Measurements from ENCODE around the gene C21orf58. TPM values are rescaled to one million over a fixed set of nuclear protein-coding genes. Genes with fewer than 3 reads are reported as not detected.

C21orf58 gene
- total RNA-seq, 3 donors from 2014 or later (not counting 1 experiment from before 2014, with no cell fraction given) = 4.0 to 8.9 (median 5.2) TPM

DNA sequence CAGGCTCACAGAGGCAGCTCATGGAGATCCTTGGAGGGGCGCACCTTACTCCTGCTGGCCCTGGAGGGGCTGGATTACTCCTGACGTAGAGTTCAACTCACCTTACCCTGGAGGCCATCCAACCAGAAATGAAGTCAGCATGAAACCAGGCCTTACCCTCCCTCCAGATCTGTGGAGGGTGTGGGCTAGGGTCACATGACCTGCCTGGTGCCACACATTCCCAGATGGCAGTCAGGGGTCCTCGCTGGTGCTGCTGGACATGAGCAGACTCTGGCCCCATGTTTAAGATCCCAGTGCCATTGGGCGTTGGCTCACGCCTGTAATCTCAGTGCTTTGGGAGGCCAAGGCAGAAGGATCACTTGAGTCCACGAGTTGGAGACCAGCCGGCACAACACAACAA is 4.5 kb downstream of the C21orf58 start:
- Histone ChIP-seq H3K27me3 (ENCODE audit: control insufficient read depth, insufficient read depth, low read length) (no peaks in the 10 kb centered on the region), H3K36me3 (ENCODE audit: control insufficient read depth, insufficient read depth, low read length) (no peaks in the 10 kb centered on the region), H3K27ac (ENCODE audit: low read length) (no peak overlapping the region), H3K9me3 (ENCODE audit: control insufficient read depth, insufficient read depth, low read length) (no peaks in the 10 kb centered on the region), H3K4me3 (ENCODE audit: low read length) (no peak overlapping the region), H3K4me1 (ENCODE audit: control insufficient read depth, insufficient read depth, low read length) (peaks cover 14% of the 10 kb centered on the region)
- Mint-ChIP-seq H3K27ac (no peak overlapping the region), H3K9me3 (no peaks in the 10 kb centered on the region), H3K4me3 (no peak overlapping the region), H3K4me1 (peaks cover 11 to 15% of the 10 kb centered on the region in 2 donors), H3K27me3 (ENCODE audit: low read depth in 2 of 2) (no peaks in the 10 kb centered on the region), H3K36me3 (no peaks in the 10 kb centered on the region)
- intact Hi-C loops (cut with micrococcal nuclease) = no loop called here
- ATAC-seq (no peak), DNase-seq (no peak)
- TF ChIP-seq, protein P1, sequence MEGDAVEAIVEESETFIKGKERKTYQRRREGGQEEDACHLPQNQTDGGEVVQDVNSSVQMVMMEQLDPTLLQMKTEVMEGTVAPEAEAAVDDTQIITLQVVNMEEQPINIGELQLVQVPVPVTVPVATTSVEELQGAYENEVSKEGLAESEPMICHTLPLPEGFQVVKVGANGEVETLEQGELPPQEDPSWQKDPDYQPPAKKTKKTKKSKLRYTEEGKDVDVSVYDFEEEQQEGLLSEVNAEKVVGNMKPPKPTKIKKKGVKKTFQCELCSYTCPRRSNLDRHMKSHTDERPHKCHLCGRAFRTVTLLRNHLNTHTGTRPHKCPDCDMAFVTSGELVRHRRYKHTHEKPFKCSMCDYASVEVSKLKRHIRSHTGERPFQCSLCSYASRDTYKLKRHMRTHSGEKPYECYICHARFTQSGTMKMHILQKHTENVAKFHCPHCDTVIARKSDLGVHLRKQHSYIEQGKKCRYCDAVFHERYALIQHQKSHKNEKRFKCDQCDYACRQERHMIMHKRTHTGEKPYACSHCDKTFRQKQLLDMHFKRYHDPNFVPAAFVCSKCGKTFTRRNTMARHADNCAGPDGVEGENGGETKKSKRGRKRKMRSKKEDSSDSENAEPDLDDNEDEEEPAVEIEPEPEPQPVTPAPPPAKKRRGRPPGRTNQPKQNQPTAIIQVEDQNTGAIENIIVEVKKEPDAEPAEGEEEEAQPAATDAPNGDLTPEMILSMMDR (IDR thresholded peaks at IDR 0.05) = no peak
- 93% methylated on average over 7 of the region's 7 CpGs for WGBS (ENCODE audit: insufficient coverage)

DNA sequence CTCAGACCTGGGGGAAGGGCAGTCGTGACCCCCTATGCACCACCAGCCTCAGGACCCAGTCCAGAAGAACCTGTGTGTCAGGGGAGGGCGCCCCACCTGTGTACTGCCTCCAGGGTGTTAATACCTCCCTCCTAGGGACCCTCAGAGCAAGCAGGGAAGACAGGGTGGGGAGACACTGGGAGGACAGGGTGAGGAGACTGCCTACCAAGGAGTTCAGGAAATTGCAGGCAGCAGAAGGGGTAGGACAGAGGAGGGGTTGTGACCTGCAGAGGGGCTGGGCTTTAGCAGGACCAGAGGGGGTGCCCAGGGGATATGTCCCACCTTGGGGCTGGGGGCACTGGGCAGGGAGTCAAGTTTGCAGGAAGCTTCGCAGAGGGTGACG is 5.2 kb downstream of the C21orf58 start:
- intact Hi-C loops (cut with micrococcal nuclease) = no loop called here
- Histone ChIP-seq H3K4me1 (ENCODE audit: control insufficient read depth, insufficient read depth, low read length) (peaks cover 13% of the 10 kb centered on the region), H3K27me3 (ENCODE audit: control insufficient read depth, insufficient read depth, low read length) (no peaks in the 10 kb centered on the region), H3K27ac (ENCODE audit: low read length) (no peak overlapping the region), H3K9me3 (ENCODE audit: control insufficient read depth, insufficient read depth, low read length) (no peaks in the 10 kb centered on the region), H3K4me3 (ENCODE audit: low read length) (no peak overlapping the region), H3K36me3 (ENCODE audit: control insufficient read depth, insufficient read depth, low read length) (no peaks in the 10 kb centered on the region)
- Mint-ChIP-seq H3K4me1 (peaks cover 6 to 15% of the 10 kb centered on the region in 2 donors), H3K4me3 (no peak overlapping the region), H3K36me3 (no peaks in the 10 kb centered on the region), H3K9me3 (no peaks in the 10 kb centered on the region), H3K27me3 (ENCODE audit: low read depth in 2 of 2) (no peaks in the 10 kb centered on the region), H3K27ac (no peak overlapping the region)
- ATAC-seq (no peak), DNase-seq (no peak)
- 94% methylated on average over 4 of the region's 4 CpGs for WGBS (ENCODE audit: insufficient coverage)
- TF ChIP-seq, protein P1 (IDR thresholded peaks at IDR 0.05) = no peak

DNA sequence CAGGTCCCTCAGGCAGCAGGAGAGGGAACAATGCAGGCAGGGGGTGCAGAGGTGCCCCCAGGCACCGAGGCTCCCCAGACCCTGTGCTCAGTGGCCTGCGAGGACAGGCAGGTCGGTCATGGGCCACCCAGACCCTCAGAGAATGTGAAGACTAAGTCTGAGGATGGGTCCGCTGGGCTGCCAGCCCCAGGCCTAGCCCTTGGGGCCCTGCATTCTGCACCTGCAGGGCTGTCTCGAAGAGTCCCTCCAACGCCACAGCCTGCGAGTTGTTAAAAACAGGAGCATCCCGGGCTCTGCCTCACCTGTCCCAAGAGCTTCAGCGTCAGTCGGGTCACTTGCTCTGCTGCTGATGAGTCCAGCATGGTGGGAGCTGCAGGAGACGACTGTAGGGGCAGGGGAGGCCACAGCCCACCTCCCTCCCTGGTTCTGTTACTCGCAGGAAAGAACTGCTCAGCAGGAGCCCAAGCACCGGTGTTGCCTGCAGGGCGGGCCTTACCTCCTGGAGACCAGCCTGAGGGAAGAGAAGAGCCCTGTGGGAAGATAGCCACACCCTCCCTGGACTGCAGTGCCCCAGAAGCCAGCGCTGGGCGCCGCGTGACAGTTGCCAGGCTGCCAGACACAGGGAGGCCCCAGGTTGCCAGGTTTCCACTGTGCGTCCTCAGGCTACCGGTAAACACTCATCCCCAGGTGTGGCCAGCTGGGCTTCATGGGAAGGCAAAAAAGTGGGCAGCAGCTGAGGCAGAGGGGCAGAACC is 5.8 kb downstream of the C21orf58 start:
- Mint-ChIP-seq H3K27ac (no peak overlapping the region), H3K36me3 (no peaks in the 10 kb centered on the region), H3K4me1 (peaks cover under 1 to 11% of the 10 kb centered on the region in 2 donors), H3K27me3 (ENCODE audit: low read depth in 2 of 2) (no peaks in the 10 kb centered on the region), H3K9me3 (no peaks in the 10 kb centered on the region), H3K4me3 (no peak overlapping the region)
- no peak for DNase-seq
- Histone ChIP-seq H3K27ac (ENCODE audit: low read length) (no peak overlapping the region), H3K9me3 (ENCODE audit: control insufficient read depth, insufficient read depth, low read length) (no peaks in the 10 kb centered on the region), H3K4me3 (ENCODE audit: low read length) (no peak overlapping the region), H3K36me3 (ENCODE audit: control insufficient read depth, insufficient read depth, low read length) (no peaks in the 10 kb centered on the region), H3K27me3 (ENCODE audit: control insufficient read depth, insufficient read depth, low read length) (no peaks in the 10 kb centered on the region), H3K4me1 (ENCODE audit: control insufficient read depth, insufficient read depth, low read length) (peaks cover 8% of the 10 kb centered on the region)
- intact Hi-C loops (cut with micrococcal nuclease) = no loop called here
- WGBS (ENCODE audit: insufficient coverage) = 95% methylated on average over 20 of the region's 20 CpGs
- TF ChIP-seq, protein P1 (IDR thresholded peaks at IDR 0.05) = no peak
- ATAC-seq = no peak

Measured in natural killer cell (primary cell).